Left ventricle myocardium inferior (tissue), 1 donor: Measurements from ENCODE around the gene LEMD2. TPM values are rescaled to one million over a fixed set of nuclear protein-coding genes. Genes with fewer than 3 reads are reported as not detected.

Source experiments
- DNase-seq: peaks from one replicate; pipeline ENCODE4 v3.0.0-alpha.2; 2020
- H3K27ac ChIP-seq: fragments of 200-600 bp; replicated peaks from 2 replicates; pipeline ENCODE4 v1.8.0; 2021
- H3K27me3 ChIP-seq: fragments of 200-600 bp; 2 replicates; pipeline ENCODE4 v1.8.0; 2021; ENCODE audit warnings: low read depth
- H3K36me3 ChIP-seq: fragments of 200-600 bp; 2 replicates; pipeline ENCODE4 v1.8.0; 2021
- H3K4me1 ChIP-seq: fragments of 200-600 bp; 2 replicates; pipeline ENCODE4 v1.8.0; 2021
- H3K4me3 ChIP-seq: fragments of 200-600 bp; 2 replicates; pipeline ENCODE4 v1.8.0; 2021; ENCODE audit warnings: mild to moderate bottlenecking, moderate library complexity
- H3K9me3 ChIP-seq: fragments of 200-600 bp; replicated peaks from 2 replicates; pipeline ENCODE4 v1.8.0; 2021
- intact Hi-C: fragments of 100-400 bp; cut with micrococcal nuclease; formaldehyde crosslinking; loops from one replicate; pipeline ENCODE4 v1.11.0; 2022
- total RNA-seq: library from RNA; stranded (reverse); fragmentation: NEBNext Ultra II Directional; extraction: Animal tissue kit (Norgen Biotek cat#: 25700); gene quantifications from one replicate; pipeline ENCODE4 v1.2.1, GENCODE V29; 2021
- TF ChIP-seq, protein P1 (sequence below): fragments of 200-600 bp; IDR thresholded peaks from 2 replicates; pipeline ENCODE4 v1.8.0; 2021; ENCODE audit warnings: antibody characterized with exemption, mild to moderate bottlenecking, borderline replicate concordance
- donor health status: DM: no; HTN: yes; CAD: no; lungs with severe emphysema.

The LEMD2 gene
- total RNA-seq, 1 donor from 2014 or later, result 22.2 TPM

DNA sequence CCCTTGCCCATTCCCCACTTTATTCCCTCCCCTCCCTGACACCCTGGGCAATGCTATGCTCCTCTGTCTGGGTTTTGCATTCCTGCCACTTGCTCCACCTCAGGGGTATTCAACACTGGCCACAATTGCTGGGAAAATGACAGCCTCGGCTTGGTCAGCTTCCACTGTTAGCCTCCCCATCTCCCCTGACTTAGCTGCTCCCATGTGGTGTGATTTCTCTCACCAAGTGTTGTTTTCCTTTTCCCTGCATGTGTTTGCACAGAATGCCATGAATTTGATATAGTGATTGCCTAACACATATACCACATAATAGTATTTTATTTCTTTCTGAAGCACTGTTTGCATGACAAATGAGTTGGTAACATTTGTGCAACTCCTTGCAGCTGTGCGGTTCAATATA is 1.4 kb upstream of the LEMD2 start:
- DNase-seq, result no peak
- TF ChIP-seq, protein P1, sequence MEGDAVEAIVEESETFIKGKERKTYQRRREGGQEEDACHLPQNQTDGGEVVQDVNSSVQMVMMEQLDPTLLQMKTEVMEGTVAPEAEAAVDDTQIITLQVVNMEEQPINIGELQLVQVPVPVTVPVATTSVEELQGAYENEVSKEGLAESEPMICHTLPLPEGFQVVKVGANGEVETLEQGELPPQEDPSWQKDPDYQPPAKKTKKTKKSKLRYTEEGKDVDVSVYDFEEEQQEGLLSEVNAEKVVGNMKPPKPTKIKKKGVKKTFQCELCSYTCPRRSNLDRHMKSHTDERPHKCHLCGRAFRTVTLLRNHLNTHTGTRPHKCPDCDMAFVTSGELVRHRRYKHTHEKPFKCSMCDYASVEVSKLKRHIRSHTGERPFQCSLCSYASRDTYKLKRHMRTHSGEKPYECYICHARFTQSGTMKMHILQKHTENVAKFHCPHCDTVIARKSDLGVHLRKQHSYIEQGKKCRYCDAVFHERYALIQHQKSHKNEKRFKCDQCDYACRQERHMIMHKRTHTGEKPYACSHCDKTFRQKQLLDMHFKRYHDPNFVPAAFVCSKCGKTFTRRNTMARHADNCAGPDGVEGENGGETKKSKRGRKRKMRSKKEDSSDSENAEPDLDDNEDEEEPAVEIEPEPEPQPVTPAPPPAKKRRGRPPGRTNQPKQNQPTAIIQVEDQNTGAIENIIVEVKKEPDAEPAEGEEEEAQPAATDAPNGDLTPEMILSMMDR, result no peak
- peaks cover 40% of the 10 kb centered on the region for H3K4me1 ChIP-seq
- intact Hi-C loops, result no loop called here
- peaks cover 13% of the 10 kb centered on the region for H3K27me3 ChIP-seq
- no peak overlapping the region for H3K27ac ChIP-seq
- no peak overlapping the region for H3K4me3 ChIP-seq
- no peaks in the 10 kb centered on the region for H3K9me3 ChIP-seq
- H3K36me3 ChIP-seq, result peaks cover 4% of the 10 kb centered on the region

DNA sequence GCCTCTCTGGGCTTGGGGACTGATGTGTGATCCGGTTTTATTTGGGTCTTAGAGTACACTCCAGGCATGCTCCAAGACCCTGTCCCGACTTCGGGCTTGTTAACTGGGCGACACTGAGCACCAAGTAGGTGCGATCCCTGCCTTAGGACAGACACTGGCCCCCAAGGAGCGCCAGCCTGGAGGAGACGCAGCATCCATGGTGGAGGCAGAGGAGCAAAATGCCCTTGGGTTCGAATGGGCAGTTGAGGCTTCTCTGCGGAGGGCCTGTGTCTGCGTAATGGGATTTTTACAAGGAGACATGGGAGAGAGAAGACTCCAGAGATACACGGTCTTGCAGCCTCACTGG is 593 bp upstream of the LEMD2 start:
- intact Hi-C loops, result no loop called here
- TF ChIP-seq, protein P1, result no peak
- Histone ChIP-seq H3K27me3 (peaks cover 7% of the 10 kb centered on the region), H3K36me3 (peaks cover 6% of the 10 kb centered on the region), H3K4me3 (peak overlapping the region; percentile 94), H3K9me3 (no peaks in the 10 kb centered on the region), H3K4me1 (peaks cover 49% of the 10 kb centered on the region), H3K27ac (peak overlapping the region; percentile 98)
- DNase-seq, result no peak

DNA sequence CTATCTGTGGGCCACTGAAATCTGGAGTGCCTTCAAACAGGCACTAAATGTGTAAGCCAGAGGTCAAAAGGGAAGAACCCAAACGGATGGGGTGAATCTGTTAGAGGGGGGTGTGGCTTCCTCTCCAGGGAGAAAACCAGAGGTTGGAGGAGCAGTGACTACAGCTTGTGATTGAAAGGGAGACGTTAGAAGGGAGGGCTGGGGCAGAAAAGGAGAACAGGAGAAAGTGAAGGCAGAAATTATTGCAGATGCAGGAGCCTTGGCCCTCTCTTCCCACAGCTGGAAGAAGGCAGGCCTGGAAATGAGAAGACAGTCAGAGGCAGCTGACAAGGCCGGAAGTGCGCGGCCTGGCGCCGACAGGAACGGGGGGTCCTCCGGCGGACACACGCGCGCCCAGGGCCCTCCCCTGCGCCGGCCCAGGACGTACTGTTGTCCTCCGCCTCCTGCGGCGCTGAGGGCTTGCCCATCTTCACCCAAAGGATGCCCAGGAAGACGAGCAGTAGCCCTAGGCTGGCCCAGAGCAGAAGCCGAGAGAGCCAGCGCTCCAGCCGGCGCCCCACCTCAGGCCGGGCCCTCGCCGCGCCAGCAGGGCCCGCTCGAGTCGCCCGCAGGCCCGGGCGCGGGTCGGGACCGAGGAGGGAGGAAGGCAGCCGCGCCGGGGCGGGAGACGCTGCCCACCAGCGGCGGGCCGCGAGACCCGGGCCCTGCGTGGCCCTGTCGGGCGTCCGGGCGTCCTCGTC is 806 bp downstream of the LEMD2 start:
- DNase-seq, result peak; percentile 77
- TF ChIP-seq, protein P1, result no peak
- Histone ChIP-seq H3K4me1 (peaks cover 60% of the 10 kb centered on the region), H3K27me3 (no peaks in the 10 kb centered on the region), H3K4me3 (peak overlapping the region; percentile 94), H3K9me3 (no peaks in the 10 kb centered on the region), H3K27ac (peak overlapping the region; percentile 98), H3K36me3 (peaks cover 20% of the 10 kb centered on the region)
- intact Hi-C loops, result no loop called here

- Histone ChIP-seq H3K36me3 (peaks cover 27% of the 10 kb centered on the region), H3K27ac (peak overlapping the region; percentile 98), H3K27me3 (no peaks in the 10 kb centered on the region), H3K9me3 (no peaks in the 10 kb centered on the region), H3K4me1 (peaks cover 63% of the 10 kb centered on the region), H3K4me3 (peak overlapping the region; percentile 94)
- TF ChIP-seq, protein P1, result no peak
- intact Hi-C loops, result no loop called here
- no peak for DNase-seq
These were observed 1.5 kb downstream of the LEMD2 start for GRCh38 chr6:33787346-33787953.

- intact Hi-C loops, result no loop called here
- peak overlapping the region; percentile 98 for H3K27ac ChIP-seq
- no peaks in the 10 kb centered on the region for H3K9me3 ChIP-seq
- H3K4me1 ChIP-seq, result peaks cover 70% of the 10 kb centered on the region
- peaks cover 34% of the 10 kb centered on the region for H3K36me3 ChIP-seq
- H3K27me3 ChIP-seq, result no peaks in the 10 kb centered on the region
- TF ChIP-seq, protein P1, result no peak
- DNase-seq, result no peak
- peak overlapping the region; percentile 94 for H3K4me3 ChIP-seq
These were observed 2.2 kb downstream of the LEMD2 start for GRCh38 chr6:33786736-33787135.
